Measurements from ENCODE around the gene VIM. TPM values are rescaled to one million over a fixed set of nuclear protein-coding genes. Genes with fewer than 3 reads are reported as not detected.
"Not testable (repeated sequence)": the region's sequence is repeated elsewhere in the genome, so short reads cannot be mapped to it uniquely, and the experiment has no call there.

Gene VIM
- polyA plus RNA-seq, 3 donors: 1,198 to 1,324 (median 1,247) TPM

DNA sequence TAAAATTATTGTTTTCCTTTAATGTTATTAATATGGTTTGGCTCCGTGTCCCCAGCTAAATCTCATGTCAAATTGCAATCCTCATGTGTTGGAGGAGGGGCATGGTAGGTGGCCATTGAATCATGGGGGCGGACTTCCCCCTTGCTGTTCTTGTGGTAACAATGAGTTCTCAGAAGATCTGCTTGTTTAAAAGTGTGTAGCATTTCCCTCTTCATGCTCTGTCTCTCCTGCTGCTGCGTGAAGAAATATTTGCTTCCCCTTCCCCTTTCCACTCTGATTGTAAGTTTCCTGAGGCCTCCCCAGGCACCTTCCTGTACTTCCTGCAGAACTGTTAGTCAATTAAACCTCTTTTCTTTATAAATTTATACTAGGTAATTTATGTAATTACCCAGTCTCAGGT lies 27.5 kb downstream of the VIM start:
- no peak for DNase-seq (ENCODE audit: low read depth in 3 of 3, low spot score in 2 of 3)

DNA sequence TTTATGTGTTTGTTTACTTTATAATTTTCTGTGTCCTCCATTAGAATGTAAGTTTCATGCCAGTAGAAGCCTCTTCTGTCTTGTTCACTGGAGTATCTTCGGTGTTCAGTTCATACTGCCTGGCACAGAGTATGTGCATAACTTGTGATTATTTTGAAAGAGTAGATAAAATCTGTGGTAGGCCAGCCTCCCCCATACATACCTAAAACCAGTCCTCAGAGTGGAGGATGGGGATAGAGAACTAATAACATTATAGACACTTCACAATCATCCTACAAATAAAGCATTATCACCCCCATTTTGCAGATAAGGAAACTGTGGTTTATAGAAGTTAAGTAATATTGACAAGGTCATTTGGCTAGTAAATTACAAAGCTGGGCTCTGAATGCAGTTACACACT lies 28.0 kb downstream of the VIM start:
- DNase-seq (ENCODE audit: low read depth in 3 of 3, low spot score in 2 of 3): no peak

DNA sequence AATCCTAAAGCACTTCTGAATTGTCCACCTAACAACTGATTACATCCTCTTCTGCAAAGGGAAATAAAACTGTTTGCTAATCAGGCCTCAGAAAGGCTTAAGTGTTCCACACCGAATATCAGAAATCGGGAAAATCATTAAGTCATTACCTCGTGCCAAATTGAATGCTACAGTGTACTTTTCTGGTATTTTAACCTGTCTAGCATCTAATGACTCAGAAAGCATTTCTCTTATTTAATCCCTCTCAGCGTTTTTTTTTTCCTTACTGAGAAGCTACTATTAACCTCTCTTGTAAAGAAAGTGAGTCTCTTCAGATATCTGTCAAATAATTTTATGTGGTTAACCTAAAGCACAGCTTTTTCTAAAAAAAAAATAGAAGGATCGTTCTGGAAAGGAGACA lies 28.6 kb downstream of the VIM start:
- no peak for DNase-seq (ENCODE audit: low read depth in 3 of 3, low spot score in 2 of 3)

DNA sequence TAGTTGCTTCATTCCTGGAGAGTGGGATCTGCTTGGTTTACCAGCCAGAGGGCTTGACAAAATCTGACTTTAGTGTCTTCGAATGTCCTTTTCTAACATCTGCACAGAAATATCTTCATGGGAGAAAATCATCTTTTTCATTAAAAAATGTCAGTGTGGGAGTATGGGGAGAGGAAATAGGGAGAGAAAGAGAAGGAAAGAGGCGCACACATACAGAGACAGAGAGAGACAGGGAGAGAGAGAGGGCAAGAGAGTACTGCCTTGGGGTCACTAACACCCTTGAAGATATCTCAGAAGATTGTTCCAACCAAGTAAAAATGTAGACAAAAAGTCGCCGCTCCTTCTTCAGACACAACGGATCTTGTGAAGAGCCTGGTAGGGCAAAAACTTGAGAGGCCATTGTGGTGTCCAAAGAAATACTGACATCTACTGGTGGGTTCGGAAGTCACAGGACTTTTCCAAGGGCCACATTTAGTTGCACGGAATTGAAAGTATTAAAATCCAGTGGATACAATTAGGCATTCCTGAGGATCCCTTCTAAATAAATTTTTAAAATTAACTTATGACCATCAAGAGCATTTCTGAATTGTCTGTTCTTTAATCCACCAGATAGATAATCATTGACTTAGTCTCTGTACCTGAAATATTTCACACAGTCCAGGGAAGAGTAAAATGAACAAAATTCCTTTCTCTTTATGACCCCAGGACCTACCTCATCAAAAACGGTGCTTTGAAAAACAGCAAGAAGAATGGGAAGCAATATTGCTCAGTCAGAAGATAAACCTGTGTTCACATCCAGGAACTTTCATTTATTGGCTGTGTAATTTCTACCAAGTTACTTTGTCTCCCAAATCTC lies 29.7 kb downstream of the VIM start:
- DNase-seq (ENCODE audit: low read depth in 3 of 3, low spot score in 2 of 3): peak; percentile 51 to 60 (median 58)

DNA sequence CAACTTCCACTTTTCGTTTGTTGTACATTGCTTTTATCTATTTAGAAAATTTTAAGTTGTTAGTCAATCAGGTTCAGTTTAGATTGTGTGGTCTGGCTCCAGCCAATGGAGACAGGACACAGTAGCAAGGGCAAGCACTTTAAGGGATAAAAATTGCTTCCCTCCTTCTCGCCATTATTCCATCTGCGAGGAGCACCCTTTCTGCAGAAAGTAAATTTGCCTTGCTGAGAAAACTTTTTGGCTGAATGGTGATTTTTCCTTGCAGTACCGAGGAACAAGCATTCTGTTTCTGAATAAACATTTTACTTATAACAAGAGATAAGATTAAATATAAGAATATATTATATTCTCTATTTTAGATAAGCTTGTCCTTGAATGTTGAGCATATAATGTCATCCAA lies 34.5 kb downstream of the VIM start:
- no peak for DNase-seq (ENCODE audit: low read depth in 3 of 3, low spot score in 2 of 3)

DNA sequence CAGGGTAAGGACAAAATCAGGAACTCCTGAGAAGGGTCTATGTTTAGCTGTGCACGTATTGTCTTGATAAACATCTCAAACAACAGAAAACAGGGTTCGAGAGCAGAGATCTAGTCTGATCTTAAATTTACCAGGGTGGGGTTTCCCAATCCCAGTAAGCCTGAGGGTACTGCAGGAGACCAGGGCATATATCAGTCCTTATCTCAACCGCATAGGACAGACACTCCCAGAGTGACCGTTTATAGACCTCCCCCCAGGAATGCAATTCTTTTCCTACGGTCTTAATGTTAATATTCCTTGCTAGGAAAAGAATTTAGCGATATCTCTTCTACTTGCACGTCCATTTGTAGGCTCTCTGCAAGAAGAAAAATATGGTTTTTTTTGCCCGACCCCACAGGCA lies 35.5 kb downstream of the VIM start:
- no peak for DNase-seq (ENCODE audit: low read depth in 3 of 3, low spot score in 2 of 3)

DNA sequence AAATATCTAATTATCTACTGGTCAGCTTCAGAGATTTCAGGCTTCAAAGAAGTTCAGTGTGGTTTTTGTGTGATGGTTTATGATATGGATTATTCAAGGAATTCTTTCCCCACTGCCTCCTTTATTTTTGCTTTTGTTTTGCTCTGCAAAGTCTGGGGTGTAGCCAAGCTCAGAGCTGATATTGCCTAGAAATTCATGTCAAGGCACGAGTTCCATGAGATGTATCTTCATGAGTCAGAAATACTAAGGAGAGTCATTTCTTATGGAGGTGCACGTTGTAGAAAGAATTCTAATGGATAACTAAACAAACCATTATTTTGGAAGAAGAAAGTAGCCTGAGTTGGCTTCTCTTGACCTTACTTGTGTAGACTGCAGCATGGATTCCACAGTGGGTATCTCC lies 37.4 kb downstream of the VIM start:
- no peak for DNase-seq (ENCODE audit: low read depth in 3 of 3, low spot score in 2 of 3)

DNA sequence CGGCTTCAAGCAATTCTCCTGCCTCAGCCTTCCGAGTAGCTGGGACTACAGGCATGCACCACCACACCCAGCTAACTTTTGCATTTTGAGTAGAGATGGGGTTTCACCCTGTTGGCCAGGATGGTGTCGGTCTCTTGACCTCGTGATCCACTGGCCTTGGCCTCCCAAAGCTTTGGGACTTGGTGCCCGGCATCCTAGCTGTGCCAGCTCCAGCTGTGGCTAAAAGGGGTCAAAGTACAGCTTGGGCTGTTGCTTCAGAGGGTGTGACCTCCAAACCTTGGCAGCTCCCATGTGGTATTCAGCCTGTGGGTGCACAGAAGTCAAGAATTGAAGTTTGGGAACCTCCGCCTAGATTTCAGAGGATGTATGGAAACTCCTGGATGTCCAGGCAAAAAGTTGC lies 38.5 kb downstream of the VIM start:
- not testable (repeated sequence) for DNase-seq (ENCODE audit: low read depth in 3 of 3, low spot score in 2 of 3)

DNA sequence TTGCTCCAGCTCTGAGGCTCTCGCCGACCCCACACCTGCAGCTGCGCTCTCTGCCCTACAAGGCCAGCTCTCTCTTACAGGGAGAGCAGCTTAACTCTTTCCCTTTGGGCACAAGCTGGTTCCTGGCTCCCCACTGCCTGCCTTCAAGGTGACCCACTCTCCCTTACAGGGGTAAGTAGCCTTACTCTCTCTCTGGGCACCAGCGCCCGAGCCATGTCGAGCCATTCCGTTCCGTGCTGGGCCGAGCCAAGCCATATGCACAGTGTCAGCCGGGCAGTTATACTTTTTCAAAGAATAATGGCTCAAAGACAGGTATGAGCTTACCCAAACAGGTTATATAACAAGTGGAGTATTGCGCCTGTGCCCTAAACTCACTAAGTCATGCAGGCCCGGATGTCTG lies 44.6 kb downstream of the VIM start:
- no peak for DNase-seq (ENCODE audit: low read depth in 3 of 3, low spot score in 2 of 3)

DNA sequence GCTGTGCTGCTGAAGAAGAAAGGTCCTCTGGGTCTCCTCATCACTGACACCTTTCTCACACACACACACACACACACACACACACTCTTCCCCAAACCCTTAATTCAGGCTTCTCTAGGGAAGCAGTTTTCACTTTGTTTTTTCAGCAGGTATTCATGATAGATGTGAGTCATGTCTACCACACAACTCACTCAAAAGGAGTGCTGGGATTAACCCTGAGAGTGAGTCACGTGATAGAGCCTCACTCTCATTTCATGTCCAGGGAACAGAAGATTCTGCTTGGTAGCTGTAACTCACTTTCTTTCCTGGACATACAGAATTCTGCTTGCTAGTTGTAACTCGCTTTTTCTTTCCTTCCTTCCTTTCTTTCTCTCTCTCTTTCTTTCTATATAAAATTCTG lies 45.4 kb downstream of the VIM start:
- no peak for DNase-seq (ENCODE audit: low read depth in 3 of 3, low spot score in 2 of 3)

DNA sequence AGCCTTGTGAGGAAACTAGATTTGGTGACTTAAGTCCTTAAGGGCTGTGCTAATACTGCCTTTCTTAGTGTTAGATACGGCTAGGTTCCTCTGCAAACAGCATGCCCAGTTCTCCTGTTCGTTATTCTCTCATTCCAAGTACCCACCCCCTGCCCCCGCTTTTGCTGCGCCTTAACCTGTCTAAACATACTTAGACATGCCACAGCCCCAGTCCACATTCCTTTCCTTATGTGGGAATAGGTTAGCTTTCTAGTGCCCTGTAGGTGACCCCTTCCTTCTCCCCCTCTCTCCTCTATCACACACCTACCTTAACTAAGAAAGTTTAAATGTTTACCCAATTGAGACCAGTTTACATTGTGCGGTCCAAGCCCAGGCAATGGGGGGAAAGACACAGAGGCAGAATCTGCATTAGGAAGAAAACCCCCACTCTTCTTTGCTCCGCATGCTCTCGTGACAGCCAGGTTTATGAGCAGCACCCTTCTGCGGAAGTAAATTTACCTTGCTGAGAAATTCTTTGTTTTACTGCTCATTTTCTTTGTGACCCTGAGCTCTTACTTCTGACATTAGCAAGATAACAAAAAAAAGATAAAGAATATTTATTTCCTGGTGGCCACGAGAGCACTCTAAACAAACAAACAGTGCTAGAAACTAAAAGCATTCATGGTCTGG lies 48.8 kb downstream of the VIM start:
- DNase-seq (ENCODE audit: low read depth in 3 of 3, low spot score in 2 of 3): no peak

DNA sequence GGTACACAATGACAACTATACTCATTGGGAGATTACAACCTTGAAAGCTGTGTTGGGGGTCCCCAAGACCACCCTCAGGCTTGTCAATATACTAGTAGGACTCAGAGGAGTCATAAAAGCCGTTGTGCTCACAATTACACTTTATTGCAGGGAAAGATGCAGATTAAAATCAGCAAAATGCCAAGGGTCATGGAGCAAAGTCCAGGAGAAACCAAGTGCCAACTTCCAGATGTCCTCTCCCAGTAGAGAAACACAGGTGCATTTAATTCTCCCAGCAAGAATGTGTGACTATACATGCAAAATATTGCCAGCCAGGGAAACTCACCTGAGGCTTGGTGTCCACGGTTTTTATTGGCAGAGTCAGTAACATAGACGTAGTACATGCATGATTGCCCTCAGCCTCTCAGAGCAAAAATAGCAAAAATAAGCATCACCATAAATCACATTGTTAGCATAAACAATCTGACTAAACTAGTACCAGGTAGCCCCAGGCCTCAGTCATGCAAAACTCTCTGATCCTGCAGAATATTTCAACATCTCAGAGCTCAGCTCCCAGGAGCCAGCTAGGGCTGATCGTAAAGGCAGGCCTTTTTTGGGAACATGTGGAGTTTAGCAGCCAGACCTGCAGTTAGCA lies 50.7 kb downstream of the VIM start:
- DNase-seq (ENCODE audit: low read depth in 3 of 3, low spot score in 2 of 3): no peak

DNA sequence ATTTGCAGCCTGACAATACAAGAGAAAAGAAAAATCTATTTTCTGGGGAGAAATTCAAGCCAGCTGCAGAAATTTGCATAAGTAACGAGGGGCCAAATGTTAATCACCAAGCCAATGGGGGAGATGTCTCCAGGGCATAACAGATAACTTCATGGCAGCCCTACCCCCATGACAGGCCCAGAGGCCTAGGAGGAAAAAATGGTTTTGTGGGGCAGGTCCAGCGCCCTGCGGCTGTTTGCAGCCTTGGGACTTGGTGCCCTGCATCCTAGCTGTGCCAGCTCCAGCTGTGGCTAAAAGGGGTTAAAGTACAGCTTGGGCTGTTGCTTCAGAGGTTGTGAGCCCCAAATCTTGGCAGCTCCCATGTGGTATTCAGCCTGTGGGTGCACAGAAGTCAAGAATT lies 54.3 kb downstream of the VIM start:
- DNase-seq (ENCODE audit: low read depth in 3 of 3, low spot score in 2 of 3): no peak

DNA sequence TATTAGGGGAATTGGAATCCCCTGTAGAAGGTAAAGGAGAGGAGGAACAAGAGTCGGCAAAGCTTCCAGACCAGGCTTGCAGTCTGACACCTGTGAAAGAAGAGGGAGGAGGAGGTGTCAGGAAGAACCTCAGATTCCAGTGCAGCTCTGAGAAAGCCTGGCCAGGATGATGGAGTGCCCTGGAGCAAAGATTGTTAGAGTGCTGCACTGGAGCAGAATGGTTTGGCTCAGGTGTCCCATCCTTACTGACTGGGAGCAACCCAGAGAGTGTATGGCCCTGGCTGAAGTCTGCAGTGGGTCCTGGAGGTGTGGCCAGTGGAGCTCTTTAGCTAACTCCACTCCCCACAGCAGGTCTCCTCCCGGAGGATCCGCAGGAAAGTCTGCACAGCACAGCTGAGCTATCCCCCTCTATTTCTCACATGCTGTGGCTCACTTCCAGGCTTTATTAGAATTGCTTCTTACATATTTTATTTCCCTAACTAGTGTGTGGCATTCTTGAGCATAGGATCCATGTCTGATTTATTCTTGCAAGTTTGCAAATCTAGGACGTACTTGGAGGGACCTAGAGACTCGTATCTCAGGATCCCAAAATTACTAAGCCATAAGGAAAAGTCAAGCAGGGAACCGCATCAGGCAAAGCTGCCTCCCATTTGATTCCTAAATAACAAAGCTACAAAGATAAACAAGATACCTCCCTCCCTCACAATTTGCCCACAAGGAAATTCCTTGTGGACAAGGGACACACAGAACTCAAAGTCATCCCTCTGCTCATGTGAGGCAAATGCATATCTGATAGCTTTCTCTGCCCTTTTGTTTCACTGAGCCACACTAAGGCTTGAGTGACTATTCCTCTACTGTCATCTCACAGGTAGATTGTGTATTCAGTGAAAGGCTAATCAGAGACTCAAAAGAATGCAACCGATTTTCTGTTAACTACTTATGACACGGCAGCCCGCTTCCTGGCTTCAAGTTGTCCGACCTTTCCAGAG lies 58.8 kb downstream of the VIM start:
- no peak for DNase-seq (ENCODE audit: low read depth in 3 of 3, low spot score in 2 of 3)

Other genes with a start within 250 kb of the VIM start
- gene CUBN, start 98.4 kb upstream of the VIM start, polyA plus RNA-seq (ENCODE audit: insufficient read length in 3 of 3): 100 to 1,000 TPM; 182 to 256 (median 237) TPM
- 10 to 100 TPM in 1 of 3 donors, 1 to 10 TPM in 2; 8.3 to 10.2 (median 9.4) TPM for gene TRDMT1, start 26.6 kb upstream of the VIM start, polyA plus RNA-seq (ENCODE audit: insufficient read length in 3 of 3)
- 1 to 10 TPM; 1.1 to 2.4 (median 1.3) TPM for gene ST8SIA6, start 226.4 kb downstream of the VIM start, polyA plus RNA-seq (ENCODE audit: insufficient read length in 3 of 3)